ENCODE results near the gene CASD1. TPM values are rescaled to one million over a fixed set of nuclear protein-coding genes. Genes with fewer than 3 reads are reported as not detected.

Gene CASD1
- total RNA-seq, 4 donors from 2014 or later: 9.8 to 25.0 (median 14.2) TPM

- Histone ChIP-seq H3K4me1 (no peaks in the 10 kb centered on the region), H3K4me3 (no peak overlapping the region), H3K9me3 (no peaks in the 10 kb centered on the region), H3K36me3 (no peaks in the 10 kb centered on the region), H3K27ac (no peak overlapping the region), H3K27me3 (no peaks in the 10 kb centered on the region)
- intact Hi-C loops (cut with DNase I; ENCODE audit: low total_unique reads): no loop called here
- TF ChIP-seq POLR2A (IDR thresholded peaks at IDR 0.05) (no peak), CTCF (IDR thresholded peaks at IDR 0.05 in 4 of 5, conservative IDR thresholded peaks at IDR 0.05 in 1 of 5) (no peak)
- in situ Hi-C loops (cut with MboI; ENCODE audit: low sequenced_read_pairs in 4 of 4): no loop called here
- ATAC-seq (no peak), DNase-seq (no peak)
Measured at GRCh38 chr7:94577357-94577756, 67.7 kb downstream of the CASD1 start.

- no peak for ATAC-seq
- no peak for TF ChIP-seq POLR2A (IDR thresholded peaks at IDR 0.05)
- no peak for TF ChIP-seq CTCF (IDR thresholded peaks at IDR 0.05 in 4 of 5, conservative IDR thresholded peaks at IDR 0.05 in 1 of 5)
Measured at GRCh38 chr7:94578614-94579013, 69.0 kb downstream of the CASD1 start.

GRCh38 chr7:94579470-94579869 lies 69.9 kb downstream of the CASD1 start:
- ATAC-seq (no peak), DNase-seq (no peak)
- H3K4me3 ChIP-seq: no peak overlapping the region
- intact Hi-C loops (cut with DNase I; ENCODE audit: low total_unique reads): no loop called here
- TF ChIP-seq POLR2A (IDR thresholded peaks at IDR 0.05) (no peak), CTCF (IDR thresholded peaks at IDR 0.05 in 4 of 5, conservative IDR thresholded peaks at IDR 0.05 in 1 of 5) (no peak)
- peaks cover 4 to 9% of the 10 kb centered on the region in 2 donors for H3K4me1 ChIP-seq
- no peaks in the 10 kb centered on the region for H3K9me3 ChIP-seq
- no peaks in the 10 kb centered on the region for H3K36me3 ChIP-seq
- in situ Hi-C loops (cut with MboI; ENCODE audit: low sequenced_read_pairs in 4 of 4): no loop called here
- no peaks in the 10 kb centered on the region for H3K27me3 ChIP-seq
- no peak overlapping the region for H3K27ac ChIP-seq

More at GRCh38 chr7:94578614-94579013, 69.0 kb downstream of the CASD1 start:
- Histone ChIP-seq H3K27me3 (no peaks in the 10 kb centered on the region), H3K27ac (no peak overlapping the region), H3K9me3 (no peaks in the 10 kb centered on the region), H3K4me1 (peaks cover 0 to under 1% of the 10 kb centered on the region in 2 donors), H3K36me3 (no peaks in the 10 kb centered on the region), H3K4me3 (no peak overlapping the region)
- no peak for DNase-seq
- intact Hi-C loops (cut with DNase I; ENCODE audit: low total_unique reads): no loop called here
- in situ Hi-C loops (cut with MboI; ENCODE audit: low sequenced_read_pairs in 4 of 4): no loop called here

GRCh38 chr7:94580601-94581000 lies 71.0 kb downstream of the CASD1 start:
- TF ChIP-seq POLR2A (IDR thresholded peaks at IDR 0.05) (no peak), CTCF (IDR thresholded peaks at IDR 0.05 in 4 of 5, conservative IDR thresholded peaks at IDR 0.05 in 1 of 5) (no peak)
- H3K4me3 ChIP-seq: no peak overlapping the region
- peak; percentile 67 to 89 for ATAC-seq
- H3K27me3 ChIP-seq: no peaks in the 10 kb centered on the region
- peak in 1 of 2 donors; percentile 4 for DNase-seq
- no peaks in the 10 kb centered on the region for H3K36me3 ChIP-seq
- no peaks in the 10 kb centered on the region for H3K9me3 ChIP-seq
- intact Hi-C loops (cut with DNase I; ENCODE audit: low total_unique reads) (loop anchor here (2.0 kb wide), 1 partner anchor 40 kb away; no protein-coding TSS in a partner anchor), in situ Hi-C loops (cut with MboI; ENCODE audit: low sequenced_read_pairs in 4 of 4) (no loop called here)
- H3K4me1 ChIP-seq: peaks cover 8 to 13% of the 10 kb centered on the region in 2 donors
- peak overlapping the region in 1 of 4 donors; percentile 6 for H3K27ac ChIP-seq

GRCh38 chr7:94584113-94584512 lies 74.5 kb downstream of the CASD1 start:
- ATAC-seq: peak; percentile 53 to 91
- H3K27ac ChIP-seq: peak overlapping the region in 1 of 4 donors; percentile 50
- intact Hi-C loops (cut with DNase I; ENCODE audit: low total_unique reads): no loop called here

More at GRCh38 chr7:94584113-94584512, 74.5 kb downstream of the CASD1 start:
- in situ Hi-C loops (cut with MboI; ENCODE audit: low sequenced_read_pairs in 4 of 4): no loop called here
- Histone ChIP-seq H3K36me3 (no peaks in the 10 kb centered on the region), H3K4me1 (peaks cover 8 to 13% of the 10 kb centered on the region in 2 donors), H3K9me3 (no peaks in the 10 kb centered on the region), H3K4me3 (no peak overlapping the region), H3K27me3 (no peaks in the 10 kb centered on the region)
- TF ChIP-seq CTCF (IDR thresholded peaks at IDR 0.05 in 4 of 5, conservative IDR thresholded peaks at IDR 0.05 in 1 of 5) (no peak), POLR2A (IDR thresholded peaks at IDR 0.05) (no peak)
- DNase-seq: peak; percentile 14 to 46

Data from gastrocnemius medialis (tissue), 4 donors.